HG03108 (cell line): Measurements from ENCODE around the gene STRA6.

Source experiments
- ATAC-seq: cut with Tn5 transposase; IDR thresholded peaks from one replicate; pipeline ENCODE4 v1.9.1; 2021; ENCODE audit warnings: moderate library complexity; ENCODE audit not compliant: unreplicated experiment

STRA6 gene

GRCh38 chr15:74182131-74182530 is 20.5 kb downstream of the STRA6 start:
- ATAC-seq: no peak

DNA sequence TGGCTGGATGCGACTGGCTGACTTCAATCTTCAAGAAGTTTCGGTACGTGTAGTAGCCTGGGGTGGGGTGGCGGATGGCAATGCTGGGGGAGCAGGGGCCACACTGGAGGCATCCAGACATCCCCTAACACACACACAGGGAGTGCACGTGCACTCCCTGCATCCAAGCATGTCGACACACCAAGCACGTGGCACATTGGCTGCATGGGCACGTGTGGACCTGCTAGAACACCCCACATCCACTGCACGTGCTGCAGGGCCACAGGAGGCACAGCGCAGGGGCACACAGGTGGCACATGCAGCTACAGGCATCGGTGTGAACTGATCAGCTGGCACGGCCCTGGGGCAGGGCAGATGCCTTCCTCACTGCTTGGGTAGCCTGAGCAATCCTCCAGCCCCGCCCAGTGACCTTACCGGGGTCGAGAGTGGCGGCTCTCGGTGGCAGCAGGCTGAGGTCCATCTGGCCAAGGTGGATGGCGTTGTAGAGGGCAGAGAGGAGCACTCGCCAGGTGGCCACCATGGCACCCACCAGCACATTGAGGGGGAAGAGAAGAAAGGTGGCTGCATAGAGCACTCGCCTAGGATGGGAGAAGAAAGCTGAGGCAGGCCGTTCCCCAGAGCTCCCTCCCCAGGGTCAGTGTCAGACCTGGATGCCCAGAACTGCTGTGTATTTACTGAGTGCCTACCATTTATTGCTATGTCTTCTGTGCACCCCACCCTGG is 21.5 kb downstream of the STRA6 start:
- no peak for ATAC-seq

DNA sequence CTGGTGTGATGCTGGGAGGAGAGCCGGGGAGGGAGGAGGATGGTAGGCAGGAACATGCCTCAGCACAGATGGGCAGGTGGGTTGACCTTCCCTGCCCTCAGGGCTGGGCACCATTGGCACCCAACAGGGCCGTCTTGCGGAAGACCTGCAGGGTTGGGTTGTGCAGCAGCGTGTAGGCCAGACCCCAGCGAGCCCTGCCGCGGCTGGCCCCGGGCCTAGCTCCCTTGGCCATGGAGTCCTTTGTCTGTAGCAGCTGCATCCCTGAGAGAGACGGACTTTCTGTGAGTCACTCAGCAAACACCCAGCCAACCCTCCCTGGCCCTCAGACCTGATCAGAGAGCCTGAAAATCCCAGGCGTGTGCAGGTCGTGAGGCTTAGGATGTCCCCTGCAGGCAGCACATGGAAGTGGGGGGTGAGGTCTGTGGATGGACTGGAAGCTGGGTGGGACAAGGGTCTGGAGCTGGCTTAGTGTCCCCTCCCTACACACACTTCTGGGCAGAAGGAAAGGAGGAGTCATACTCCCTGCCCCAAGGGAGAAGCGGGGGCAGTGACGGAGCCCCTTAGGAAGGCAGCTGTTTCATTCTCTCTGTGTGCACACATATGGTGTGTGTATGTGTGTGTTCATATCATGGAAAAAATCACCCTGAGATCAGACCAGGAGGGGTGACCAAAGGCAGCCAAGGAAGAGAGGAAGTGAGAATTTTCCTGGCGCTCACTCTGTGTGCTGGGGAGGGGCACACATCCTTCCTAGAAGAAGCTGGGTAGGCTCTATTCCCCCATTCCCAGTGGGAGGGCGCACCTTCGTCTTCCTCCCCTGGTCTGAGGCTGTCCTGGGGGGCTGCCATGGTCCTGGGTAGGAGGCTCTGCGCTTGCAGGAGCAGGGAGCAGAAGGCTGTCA is 22.4 kb downstream of the STRA6 start:
- no peak for ATAC-seq

- no peak for ATAC-seq
These were observed 23.3 kb downstream of the STRA6 start for GRCh38 chr15:74179101-74179841.

- ATAC-seq: no peak
These were observed 24.1 kb downstream of the STRA6 start for GRCh38 chr15:74178326-74179100.

- no peak for ATAC-seq
These were observed 26.0 kb downstream of the STRA6 start for GRCh38 chr15:74176262-74177214.

GRCh38 chr15:74175271-74176191 is 27.1 kb downstream of the STRA6 start:
- no peak for ATAC-seq

GRCh38 chr15:74174958-74175253 is 27.7 kb downstream of the STRA6 start:
- no peak for ATAC-seq

GRCh38 chr15:74174219-74174957 is 28.2 kb downstream of the STRA6 start:
- no peak for ATAC-seq

- ATAC-seq: no peak
These were observed 29.0 kb downstream of the STRA6 start, which contains the start of gene ISLR for GRCh38 chr15:74173380-74174218. TSS of gene ISLR (plus strand) at chr15:74173710. CDS start at chr15:74174859, 1,149 bp downstream.

DNA sequence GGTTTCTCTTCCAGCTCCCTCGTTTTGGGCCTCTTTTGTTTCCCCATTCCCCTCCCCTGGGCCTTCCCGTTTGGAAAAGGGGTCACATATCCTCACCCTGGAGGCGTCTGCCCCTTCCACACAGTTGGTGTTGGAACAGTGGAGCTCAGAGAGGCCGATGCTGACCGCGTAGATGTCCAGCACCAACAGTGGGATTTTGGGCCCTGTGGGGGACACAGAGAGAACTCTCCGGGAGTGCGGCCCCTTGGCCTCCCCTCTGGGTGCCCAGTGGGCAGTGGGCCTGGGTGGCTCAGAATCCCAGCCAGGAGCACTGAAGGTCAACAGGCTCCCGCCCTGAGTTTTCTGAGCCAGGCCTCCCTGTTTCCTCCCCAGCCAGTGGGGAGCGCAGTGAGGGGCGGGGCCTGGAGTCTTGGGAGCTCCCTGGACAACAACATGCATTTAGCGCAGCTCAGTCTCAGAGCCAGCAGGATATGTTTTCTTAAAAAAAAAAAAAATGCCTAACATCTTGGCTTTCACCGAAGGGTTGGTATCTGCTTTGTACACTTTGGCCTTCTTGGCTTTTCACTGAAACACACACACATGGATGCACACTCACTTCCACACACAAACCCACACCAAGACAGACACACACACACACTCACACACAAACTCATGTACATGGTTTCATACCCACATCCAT is 29.7 kb downstream of the STRA6 start:
- no peak for ATAC-seq

- ATAC-seq: no peak
These were observed 30.5 kb downstream of the STRA6 start for GRCh38 chr15:74171965-74172541.

DNA sequence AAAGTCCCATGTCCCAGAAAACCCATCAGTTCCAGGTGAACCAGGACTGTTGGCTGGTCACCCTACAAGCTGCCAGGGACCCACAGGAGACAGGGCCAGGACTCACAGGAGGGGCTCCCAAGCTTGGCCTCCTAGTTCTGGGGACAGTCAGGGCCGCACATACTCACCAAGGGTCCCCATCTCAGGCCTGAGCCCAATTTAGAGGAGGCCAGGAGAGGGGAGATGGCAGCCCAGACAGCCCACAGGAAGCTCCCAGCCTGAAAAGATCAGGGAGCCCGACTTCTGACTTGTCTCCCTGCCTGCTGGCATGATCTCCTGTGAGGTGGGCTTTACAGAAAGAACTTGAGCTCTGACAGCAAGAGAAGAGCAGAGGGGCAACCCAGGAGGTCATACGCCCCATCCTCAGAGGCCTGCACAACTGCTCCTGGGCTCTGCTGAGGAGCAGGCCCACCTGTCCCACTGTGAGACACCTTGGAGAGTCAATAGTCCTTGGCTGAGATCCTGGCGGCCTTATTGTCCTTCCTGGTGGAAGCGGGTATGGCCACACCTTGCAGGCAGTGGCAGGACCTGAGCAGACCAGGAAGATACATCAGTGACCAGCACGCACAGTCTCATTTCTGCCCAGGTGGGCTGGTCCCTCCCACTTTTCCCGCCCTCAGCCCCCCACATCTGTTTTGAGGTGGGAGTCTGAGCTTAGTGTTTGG is 31.6 kb downstream of the STRA6 start:
- no peak for ATAC-seq

DNA sequence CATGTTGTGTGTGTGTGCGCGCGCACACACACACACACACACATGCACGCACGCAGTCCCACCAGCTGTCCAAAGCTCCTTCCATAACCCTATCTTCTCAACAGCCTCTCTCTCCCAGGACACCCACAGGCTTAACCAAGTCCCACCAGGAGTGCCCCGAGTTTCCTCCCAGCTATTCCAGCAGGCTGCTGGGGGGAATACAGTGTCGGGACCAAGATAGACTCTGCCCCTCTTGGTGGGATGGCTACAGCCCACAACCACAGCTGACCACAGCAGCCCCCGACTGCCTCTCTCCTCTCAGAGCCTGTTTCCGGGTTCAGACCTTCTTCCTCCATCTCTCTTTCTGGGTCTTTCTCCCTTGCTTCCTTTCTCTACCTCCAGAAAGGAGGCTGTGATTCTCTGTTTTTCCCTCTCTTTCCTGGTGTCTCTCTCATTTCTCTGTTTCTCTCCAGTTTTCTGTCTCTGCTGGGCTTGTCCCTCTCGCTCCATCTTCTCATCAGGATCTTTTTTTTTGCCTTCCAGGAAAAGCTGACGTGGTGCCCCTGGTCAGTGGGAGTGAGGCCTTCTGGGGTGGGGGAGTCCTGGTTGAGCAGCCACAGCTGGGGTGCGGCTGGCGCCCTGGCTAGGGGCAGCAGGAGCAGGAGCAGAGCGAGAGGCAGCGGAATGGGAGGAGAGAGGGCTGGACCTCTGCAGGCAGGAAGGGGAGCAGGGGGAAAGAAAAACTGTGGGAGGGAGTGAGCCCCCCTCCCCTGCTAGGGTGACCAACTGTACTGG is 32.3 kb downstream of the STRA6 start:
- no peak for ATAC-seq

DNA sequence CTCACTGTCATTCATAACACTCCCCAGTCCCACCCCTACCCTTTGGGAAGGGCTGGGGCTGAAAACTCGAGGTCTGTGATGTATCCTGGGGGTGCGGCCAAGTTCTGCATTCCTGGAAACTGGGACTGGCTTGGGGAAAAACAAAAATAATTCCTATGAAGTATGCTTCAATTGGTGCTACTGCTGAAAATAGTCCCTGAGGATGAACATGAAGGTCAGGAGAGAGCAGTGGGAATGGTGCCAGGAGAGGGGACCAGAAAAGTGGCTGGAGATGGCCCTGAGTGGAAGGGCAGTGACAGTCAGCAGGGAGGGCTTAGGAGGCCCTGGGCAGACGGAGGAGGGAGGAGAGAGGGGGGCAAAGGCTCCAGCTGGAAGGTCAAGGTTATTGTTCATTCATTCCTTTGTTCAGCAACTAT is 33.9 kb downstream of the STRA6 start:
- ATAC-seq: no peak
